Choroid plexus epithelial cell (primary cell): Measurements from ENCODE around the gene RASSF8.

Experiments
- DNase-seq: peaks from one replicate; pipeline ENCODE4 v3.0.0-alpha.2; 2010; ENCODE audit warnings: low read depth
- H3K4me3 ChIP-seq: 2 replicates; pipeline ENCODE4 v1.5.1; 2011; ENCODE audit warnings: low read depth, mild to moderate bottlenecking, control low read depth, low read length, moderate library complexity
- TF ChIP-seq, protein P1 (sequence below): conservative IDR thresholded peaks from 2 replicates; pipeline ENCODE4 v1.5.1; 2011; ENCODE audit warnings: low read depth, mild to moderate bottlenecking, control low read depth, inconsistent platforms, low read length, moderate library complexity

RASSF8 gene

DNA sequence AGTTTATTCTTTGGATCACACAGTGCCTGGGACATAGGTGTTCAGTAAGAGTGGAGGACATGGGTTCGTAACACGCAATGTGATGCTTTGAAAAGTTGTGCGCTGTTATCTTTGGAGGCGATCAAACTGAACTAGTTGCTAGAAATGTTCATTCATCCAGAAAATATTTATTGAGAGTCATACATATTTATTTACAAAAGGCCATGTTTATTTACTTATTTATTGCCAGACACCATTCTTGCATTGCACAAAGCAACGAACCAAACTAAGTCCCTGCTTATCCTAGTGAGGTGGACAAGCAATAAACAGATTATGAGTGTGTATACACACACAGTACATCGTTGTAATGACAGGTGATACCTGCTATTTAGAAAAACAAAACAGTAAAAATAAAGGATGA lies 153.8 kb downstream of the RASSF8 start:
- no peak for DNase-seq
- H3K4me3 ChIP-seq, result no peak overlapping the region
- TF ChIP-seq, protein P1, sequence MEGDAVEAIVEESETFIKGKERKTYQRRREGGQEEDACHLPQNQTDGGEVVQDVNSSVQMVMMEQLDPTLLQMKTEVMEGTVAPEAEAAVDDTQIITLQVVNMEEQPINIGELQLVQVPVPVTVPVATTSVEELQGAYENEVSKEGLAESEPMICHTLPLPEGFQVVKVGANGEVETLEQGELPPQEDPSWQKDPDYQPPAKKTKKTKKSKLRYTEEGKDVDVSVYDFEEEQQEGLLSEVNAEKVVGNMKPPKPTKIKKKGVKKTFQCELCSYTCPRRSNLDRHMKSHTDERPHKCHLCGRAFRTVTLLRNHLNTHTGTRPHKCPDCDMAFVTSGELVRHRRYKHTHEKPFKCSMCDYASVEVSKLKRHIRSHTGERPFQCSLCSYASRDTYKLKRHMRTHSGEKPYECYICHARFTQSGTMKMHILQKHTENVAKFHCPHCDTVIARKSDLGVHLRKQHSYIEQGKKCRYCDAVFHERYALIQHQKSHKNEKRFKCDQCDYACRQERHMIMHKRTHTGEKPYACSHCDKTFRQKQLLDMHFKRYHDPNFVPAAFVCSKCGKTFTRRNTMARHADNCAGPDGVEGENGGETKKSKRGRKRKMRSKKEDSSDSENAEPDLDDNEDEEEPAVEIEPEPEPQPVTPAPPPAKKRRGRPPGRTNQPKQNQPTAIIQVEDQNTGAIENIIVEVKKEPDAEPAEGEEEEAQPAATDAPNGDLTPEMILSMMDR, result no peak

DNA sequence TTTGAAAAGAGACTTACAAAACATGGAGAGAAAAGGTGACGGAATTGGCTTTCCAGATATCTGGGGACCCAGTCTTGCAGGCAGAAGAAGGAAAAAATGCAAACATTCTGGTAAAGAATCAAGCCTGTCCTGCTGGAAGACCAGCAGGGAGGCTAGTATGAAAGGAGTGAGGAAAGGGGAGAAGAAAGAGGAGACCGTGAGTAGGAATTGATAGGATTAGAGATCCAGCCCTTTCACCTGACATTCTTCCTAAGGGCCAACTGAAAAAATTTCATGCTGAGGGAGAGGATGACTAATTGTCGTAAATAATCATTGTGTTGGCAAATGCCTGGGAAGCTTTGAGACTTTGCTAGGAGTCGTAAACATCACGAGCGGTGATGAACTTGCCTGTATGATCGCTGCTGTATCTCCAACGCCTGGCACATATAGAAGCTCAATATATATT lies 154.2 kb downstream of the RASSF8 start:
- TF ChIP-seq, protein P1, result no peak

DNA sequence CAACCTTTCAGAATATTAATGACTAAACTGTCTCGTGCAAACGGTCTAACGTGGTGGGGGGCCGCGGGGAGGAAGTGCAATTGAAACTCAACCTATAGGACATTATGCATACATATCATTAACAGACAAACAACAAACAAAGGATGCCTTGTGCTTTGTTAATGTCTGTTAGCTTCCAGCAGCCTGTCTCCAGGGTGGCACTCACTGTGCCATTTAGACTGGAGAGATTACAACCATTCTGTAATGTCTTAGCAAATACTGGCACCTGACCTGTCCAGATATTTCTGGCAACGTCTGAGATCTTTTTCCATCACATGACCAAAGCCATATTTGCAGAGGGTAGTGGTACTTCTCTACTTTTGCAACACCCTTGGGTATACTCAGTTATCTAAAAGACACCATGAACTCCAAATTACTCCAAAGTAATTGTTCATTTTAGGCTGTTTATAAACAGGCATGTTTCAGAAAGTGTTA lies 154.7 kb downstream of the RASSF8 start:
- H3K4me3 ChIP-seq, result no peak overlapping the region
- DNase-seq, result no peak
- TF ChIP-seq, protein P1, result no peak

More for the DNA sequence above, 154.2 kb downstream of the RASSF8 start:
- DNase-seq, result no peak
- no peak overlapping the region for H3K4me3 ChIP-seq

DNA sequence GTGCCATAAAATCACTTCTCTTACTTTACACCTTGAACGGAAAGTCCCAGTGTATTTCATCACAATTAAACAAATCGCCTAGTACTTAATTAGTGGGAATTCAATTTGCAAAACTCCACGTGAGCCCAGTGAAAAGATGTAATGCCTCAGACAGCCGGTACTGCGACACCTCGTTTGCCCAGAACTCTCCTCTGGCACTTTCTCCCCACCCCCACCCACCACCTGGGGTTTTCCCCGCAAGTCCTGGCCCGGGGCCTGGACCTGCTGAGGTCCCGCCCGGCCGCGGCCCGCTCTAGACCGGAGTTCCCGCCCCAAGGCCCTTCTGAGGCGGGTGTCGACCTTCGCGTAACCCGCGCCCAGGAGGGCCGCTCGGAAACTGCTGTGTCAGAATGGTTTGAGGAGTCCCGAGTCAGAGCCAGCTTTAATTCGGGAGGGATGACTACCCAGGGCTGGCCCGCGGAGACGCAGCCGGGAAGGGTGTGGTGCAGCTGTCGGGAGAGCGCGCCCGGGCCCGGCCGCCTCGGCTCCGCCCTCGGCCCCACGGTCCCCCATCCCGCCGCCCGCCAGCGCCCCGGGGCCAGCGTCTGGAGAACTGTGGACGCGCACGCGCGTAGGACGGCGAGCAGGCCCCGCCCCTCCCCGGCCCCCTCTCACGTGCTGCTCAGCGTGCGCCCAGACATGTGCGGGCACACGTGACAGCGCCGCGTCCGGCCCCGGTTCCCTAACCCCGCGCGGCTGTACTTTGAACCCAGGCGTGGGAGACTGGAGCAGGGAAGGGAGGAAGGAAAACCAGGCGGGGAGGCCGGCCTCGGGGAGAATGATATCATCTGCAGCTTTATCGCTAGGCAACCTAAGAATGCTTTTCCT lies 155.6 kb downstream of the RASSF8 start:
- DNase-seq, result peak; percentile 91
- TF ChIP-seq, protein P1, result peak; percentile 46
- H3K4me3 ChIP-seq, result peak overlapping the region; percentile 61

DNA sequence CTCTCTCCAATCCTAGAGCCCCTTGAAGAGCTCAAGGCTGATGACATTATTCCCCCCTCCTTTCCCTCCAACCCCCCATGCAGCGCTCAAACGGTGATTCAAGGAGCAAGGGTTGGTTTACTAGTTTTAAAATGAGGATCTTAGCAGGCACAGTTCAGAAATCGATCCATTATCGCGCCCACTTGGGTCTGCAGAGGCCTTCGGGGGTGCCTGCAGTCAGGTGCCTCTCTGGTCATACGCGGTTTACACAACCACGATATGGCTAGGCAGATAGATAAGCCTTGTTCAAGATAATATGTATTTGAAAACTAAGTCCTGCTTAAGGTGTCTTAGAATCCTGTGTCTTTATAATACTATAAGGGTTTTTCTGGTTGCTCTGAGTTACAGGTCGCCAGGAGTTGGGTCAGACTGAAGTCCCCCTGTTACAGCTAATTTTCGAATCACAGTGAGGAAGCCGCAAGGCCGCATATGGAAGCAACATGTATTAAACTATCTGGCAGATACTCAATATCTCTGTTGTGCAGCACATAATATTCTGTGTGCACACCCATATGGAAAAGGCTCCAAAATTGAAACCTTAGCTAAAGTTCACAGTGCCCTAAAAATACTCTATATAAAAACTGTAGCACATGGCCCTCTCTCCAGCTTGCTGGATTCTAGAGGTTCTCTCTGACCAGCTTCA lies 156.4 kb downstream of the RASSF8 start:
- TF ChIP-seq, protein P1, result no peak
- no peak for DNase-seq
- peak overlapping the region; percentile 61 for H3K4me3 ChIP-seq

DNA sequence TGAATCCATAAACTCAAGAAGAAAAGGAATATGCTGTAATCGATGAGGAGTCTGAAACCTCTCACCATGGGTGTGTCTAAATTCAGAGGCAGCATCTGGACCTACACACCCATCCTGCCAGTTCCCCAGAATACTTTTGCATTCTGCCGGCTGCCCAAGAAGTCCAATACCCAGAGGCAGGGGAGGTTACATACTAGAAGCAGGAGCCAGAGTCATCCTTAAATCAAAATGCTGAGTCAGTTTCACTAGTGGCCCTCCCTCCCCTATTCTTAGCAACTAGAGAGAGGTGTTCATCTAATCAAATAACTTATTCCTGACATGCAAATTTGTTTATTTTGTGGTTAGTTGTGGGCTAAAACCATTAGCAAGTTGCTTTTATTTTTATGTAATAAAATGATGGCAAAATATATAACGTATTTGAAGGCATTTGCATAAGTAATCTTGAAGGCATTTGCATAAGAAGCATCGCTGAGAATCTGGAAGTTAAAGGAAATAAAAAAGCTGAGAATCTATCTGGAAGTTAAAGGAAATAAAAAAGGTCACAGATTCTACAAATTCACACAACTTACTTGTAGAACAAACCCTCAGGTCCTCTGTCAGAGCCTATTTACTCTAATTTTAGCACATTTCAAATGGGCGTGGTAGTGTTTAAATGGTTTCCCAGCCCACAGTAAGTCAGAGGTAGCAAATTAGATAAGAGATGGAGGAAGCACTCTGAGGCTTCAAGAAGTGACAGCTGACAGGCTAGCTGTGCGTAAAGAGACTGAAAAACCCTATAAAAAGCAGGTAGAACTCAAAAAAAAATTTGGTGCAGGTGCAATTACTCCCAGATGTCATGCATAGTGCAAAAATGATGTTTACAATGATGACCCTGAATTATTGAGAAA lies 158.6 kb downstream of the RASSF8 start:
- no peak overlapping the region for H3K4me3 ChIP-seq
- TF ChIP-seq, protein P1, result no peak
- DNase-seq, result no peak
